GM18867 (cell line): ENCODE data around the gene LCN9.
"Not testable (repeated sequence)": the region's sequence is repeated elsewhere in the genome, so short reads cannot be mapped to it uniquely, and the experiment has no call there.

Experiments used
- ATAC-seq: cut with Tn5 transposase; IDR thresholded peaks from one replicate; pipeline ENCODE4 v1.9.1; 2021; ENCODE audit warnings: mild to moderate bottlenecking, moderate library complexity; ENCODE audit not compliant: unreplicated experiment

LCN9 gene

DNA sequence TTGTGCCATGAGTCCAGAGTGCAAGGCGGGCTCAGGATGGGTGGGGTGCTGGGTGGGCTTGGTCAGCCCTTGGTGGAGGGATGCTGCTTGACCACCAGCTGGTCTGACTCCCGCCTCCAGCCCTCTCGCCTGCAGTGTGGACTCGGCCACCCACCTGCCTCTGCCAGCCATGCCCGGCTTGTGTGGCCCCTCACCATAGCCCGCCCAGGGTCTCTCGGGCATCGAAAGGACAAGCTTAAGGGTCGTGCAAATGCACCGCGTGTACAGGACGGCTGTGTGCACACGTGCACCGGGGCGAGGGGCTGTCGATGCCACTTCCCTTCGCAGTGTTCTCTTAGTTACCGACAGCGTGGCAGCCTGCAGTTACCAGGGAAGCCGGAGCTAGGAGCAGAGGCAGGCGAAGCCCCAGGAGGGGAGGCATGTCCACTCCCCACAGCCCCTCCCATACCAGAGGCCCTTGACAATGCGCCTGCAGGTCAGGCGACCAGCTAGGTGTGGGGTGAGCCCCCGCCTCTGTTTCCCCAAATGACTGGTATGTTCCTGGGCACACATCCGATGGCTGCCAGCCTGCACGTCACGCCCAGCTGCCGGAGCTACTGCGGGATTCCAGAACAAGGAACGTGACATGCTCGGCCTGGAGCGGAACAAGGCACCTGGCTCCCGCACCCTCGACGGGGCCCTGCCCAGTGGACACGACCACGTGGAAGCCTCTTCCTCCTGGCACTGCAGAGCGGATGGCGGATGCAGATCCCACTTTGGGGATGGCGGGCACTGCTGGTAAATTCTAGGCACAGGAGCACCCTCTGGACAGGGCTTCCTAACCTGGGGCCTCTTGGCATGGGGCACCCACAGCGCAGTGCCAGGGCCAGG is 7.8 kb downstream of the LCN9 start:
- no peak for ATAC-seq

DNA sequence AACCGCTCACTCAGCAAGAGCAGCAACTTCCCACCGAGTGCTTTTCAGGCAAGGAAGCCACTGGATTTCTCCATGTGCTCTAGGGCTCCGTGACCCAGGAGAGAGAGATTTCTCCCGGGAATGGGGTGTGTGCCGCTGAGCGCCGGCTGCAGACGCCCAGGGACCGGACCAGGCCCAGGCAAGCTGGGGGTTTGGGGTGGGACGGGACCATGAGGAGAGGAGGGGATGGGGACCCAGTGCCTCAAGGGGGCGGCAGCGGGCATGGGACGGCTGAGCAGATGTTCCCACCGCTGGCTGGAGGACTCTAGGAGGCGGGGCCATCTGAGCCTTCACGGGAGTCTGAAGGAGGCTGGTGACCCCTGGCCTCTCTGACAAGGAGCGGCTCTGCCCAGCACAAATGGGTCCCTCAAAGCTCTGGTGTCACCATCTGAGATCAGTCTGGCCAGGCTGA is 8.5 kb downstream of the LCN9 start:
- no peak for ATAC-seq

DNA sequence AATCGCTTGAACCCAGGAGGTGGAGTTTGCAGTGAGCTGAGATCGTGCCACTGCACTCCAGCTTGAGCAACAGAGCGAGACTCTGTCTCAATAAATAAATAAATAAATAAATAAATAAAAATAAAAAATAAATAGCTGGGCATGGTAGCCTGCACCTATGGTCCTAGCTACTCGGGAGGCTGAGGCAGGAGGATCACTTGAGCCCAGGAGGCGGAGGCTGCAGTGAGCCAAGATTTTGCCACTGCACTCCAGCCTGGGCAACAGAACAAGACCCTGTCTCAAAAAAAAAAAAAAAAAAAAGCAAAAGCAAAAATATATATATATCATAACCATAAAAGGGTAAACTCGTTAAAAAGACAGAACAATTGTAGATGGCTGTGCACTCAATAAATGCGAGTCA is 9.7 kb downstream of the LCN9 start:
- ATAC-seq = not testable (repeated sequence)

DNA sequence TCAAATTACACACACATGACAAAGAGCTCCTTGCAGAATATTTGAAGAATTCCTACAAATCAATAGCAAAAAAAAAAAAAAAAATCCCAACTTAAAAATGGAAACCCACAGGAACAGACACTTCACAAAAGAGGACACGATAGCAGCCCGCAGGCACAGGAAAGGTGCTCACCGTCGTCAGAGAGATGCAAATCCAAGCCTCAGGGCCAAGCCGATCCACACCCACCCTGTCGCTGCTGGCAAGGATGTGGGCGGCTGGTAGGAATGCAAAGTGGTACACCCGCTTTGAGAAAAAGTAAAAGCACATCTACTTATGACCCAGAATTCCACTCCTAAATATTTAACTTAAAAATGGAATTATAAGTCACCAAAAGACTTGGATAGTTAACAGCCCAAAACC is 10.8 kb downstream of the LCN9 start:
- ATAC-seq = no peak

DNA sequence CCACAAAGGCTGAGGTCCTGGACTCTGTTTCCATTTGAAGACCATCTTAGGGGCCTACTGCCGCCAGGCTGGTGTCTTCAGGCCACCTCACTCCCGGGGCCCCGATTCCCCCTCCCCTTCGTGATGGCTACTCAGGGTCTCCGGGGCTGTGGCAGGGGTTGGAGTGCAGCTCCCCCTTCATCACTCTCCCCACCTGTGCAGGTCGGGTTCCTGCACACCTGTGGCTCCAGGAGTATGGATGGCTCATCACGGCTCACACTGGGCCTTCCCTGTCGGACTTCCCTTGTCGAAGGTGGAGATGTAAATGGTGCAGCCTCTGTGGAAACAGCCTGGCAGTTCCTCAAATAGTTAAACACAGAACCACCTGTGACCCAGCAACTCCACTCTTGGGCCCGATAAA is 11.9 kb downstream of the LCN9 start:
- no peak for ATAC-seq

DNA sequence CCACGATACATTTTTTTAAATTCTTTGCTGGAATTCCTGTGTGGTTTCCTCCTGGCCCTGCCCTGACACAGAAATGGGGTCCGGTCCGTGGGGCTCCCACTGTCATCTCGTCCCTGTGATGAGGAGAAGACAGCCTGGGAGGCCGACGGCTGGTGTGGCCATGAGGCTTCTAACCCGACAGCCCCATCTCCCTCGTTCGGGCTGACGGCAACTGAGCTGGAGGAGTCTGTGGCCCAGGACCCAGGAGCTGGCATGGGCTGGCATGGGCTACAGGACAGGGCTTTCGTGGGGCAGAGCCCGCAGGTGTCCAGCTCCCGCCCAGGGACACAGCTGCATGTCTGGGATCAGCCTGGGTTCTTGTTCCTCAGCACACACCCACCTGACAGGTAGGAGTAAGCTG is 13.8 kb downstream of the LCN9 start:
- ATAC-seq = no peak

DNA sequence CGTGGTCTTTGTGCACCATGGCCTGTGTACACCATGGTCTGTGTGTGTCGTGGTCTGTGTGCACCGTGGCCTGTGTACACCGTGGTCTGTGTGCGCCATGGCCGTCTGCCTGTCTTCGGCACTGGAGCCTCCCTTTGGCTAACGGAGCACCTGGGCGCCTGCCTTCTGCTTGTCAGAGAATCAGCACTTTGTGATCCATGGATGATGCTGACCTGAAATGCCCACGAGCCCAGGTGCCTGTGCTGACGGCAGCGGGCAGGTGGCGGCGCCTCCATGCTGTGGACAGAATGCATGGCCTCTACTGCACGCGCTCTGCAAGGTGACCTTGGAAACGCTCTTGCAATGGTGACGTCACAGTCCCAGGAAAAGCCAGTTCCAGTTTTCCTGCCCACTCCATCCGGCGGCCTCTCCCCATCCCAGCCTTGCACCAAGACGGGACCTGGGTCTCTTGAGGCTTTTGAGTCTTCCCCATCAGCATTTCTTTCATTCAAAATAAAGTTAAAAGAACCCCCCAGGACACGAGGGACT is 14.6 kb downstream of the LCN9 start:
- ATAC-seq = no peak

DNA sequence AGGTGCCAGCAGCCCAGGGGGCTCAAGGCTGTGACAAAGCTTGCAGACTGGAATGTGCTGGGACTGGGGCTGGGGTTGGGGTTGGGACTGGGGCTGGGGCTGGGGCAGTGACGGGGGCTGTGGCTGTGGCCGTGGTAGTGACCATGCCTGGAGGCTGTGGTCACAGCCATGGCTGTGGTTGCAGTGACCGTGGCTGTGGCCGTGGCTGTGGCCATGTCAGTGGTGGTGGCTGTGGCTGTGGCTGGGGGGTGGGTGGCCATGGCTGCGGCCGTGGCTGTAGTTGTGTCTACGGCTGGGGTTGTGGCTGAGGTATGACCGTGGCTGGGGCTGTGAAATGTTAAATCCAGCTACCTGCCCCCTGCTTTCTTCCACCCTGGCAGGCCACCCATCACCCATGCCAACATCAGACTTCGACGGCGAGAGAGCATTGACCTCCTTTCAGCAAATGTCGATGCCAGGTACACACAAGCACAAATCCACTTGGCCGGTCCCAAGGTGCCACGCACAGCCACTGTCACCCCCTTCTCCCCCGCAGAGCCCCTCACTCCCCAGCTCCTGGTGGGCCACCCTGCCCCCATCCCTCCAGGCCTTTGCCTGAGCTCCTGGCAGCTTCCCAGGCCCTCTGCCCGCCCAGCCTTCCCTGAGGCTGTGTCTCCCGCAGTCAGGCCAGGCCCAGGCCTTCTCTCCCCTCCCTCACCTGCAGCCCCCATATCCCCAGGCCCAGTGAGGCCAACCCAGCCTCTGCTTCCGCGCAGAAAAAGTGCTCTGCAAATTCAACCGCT is 15.3 kb downstream of the LCN9 start:
- no peak for ATAC-seq

DNA sequence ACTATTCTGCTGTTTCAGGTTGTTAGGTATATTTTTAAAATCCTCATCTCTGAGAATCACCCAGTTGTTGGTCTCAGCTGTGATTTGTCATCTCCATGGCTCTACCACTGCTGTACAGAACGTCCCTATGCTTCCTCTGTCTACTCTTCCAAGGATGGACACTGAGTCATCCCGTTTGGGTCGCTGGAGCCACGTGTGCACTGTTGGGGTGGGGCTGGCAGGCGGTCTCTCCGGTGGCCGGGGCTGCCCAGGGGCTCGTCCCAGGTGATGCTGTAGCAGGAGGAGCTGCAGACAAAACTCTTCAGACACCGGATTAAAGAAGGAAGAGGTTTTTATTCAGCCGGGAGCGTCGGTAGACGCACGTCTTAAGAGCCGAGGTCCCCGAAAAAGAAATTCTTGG is 16.9 kb downstream of the LCN9 start:
- ATAC-seq = no peak

DNA sequence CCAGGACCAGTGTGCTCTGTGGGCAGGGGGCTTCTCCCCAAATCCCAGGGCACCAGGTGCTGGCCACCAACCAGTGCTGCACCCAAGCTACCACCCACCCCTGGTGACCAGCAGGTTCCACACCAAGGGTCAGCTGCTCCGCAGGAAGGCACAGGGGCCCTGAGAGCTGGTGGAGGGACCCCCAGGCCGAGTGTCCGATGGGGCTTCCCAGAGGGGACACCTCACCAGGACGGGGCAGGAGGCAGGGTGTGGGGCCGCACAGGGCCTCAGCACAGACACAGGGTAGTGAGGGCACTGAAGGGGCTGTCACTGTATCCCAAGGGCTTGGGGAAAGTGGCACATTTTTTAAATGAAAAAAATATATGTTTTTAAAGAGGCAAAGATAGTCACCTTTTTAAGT is 18.1 kb downstream of the LCN9 start:
- ATAC-seq = no peak

DNA sequence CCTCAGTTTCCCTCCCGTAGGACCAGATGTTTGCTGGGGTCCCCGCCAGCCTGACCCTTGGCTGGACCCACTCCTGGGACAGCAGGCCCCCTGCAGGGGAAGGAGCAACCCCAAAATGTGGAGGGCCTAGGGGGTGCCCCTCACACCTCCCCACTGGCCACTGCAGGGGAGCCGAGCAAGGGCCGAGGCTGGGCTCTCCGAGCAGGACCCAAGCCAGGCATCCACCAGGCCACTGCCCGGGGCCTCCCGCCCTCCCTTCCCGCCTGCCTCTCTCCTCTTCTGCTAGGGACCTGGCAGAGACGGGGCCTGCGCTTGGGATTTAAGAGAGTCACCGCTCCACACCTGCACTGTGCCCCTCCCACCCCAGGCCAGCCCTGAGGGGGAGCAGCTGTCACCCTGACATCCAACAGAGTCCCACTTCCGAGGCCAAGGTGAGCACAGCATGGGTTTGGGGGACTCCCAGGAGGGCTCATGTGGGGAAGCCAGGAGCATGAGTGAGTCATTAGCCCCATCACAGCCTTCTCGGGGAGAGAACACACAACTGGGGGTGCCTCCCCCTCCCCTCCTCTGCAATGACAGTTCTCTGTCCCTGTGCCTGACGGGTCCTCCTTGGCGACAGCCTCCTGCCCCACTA is 20.4 kb downstream of the LCN9 start:
- ATAC-seq = no peak

DNA sequence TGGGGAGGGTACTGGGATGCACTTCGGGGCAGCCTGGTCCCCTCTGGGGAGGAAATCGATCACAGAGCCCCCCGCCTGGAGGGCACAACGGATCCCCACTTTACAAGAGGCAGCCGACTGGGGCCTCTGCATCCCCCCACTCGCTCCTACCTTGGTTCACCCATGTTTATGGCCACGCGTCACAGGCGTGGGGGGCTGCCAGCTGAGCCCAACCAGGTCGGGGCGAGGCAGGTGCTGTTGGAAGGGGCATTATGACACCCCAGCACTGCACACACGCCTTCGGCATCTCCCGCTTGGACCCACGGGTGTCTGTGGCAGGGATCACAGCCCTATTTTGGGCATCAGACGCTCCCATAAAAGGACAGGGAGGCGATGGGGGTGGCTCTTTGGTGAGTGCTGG is 21.6 kb downstream of the LCN9 start:
- no peak for ATAC-seq

DNA sequence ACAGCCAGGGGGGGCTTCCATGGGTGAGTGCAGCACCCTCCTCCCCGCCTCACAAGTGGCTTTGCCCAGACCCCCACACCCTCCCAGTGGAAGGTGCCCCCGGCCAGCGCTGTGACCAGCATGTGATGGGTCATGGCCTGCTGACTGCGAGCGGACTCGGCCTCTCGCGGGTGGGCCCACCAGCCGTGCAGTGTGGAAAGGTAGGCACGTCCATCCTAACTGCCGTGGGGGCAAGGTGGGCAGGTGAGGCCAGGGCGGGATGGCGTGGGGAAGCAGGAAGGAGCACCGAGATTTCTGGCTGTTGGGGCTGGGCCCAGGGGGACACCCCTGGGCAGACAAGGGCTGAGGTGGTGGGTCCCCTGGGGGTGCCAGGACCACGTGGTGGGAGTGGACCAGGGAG is 24.1 kb downstream of the LCN9 start:
- no peak for ATAC-seq

DNA sequence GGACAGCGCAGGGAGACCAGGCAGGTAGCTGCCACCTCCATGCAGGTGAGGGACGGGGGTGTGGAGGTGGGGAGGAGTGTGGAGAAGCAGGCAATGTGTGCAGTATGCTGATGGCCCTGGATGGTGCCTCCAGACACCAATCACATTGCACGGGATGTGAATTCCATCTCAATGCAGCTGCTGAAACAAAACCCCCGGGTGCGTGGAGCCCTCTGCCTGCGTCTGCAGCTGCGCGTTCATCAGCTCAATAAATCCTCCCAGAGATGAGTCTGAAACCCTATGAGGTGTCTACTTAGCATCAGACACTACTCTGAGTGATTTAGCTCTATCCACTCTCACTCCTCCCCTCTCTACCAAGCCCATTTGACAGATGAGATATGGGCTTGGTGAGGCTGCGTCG is 25.9 kb downstream of the LCN9 start:
- no peak for ATAC-seq

DNA sequence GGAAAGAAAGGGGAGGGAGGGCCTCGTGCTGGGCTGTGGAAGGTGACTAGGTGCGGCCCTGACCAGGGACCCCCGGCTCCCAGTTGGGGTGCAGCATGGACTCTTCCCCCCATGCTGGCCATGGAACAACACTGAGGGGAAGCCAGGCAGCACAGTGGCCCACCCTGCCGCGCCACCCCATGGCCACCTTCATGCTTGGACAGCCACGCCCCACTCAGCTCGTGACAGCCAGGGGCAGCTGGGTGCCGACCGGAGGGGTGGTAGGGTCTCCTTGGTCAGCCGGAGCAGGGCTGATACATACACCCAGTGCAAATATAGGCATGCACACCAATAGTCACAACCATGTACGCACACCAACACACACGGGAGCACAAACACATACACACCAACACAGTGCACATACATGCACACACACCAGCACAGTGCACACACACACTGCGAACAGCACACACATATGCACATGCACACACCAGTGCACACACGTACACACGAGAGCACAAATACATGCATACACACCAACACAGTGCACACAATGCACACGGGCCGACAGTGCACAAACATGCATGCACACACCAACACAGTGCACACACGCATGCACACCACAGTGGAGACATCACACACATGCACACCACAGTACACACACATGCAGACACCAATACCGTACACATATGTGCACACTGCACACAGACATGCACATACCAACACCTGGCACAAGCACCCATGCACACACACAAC is 27.9 kb downstream of the LCN9 start:
- no peak for ATAC-seq

DNA sequence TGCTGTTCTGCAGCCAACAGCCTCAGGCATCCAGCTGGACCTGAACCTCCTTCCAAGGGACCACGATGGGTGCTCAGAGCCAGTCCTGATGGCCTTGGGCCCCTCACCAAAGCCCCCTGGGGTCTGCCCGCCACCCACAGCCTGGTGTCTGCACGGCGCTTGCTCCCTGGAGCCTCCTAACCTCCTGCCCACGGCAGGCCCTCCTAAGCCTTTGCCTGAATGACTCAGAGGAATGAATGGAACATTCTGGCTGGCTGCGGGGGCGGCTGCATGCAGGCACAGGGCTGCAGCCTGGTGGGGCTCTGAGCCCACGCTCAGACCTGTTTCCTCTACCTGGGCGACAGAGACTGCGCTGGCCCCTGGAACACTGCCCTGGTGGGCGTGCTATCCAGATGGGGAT is 29.3 kb downstream of the LCN9 start:
- ATAC-seq = no peak

DNA sequence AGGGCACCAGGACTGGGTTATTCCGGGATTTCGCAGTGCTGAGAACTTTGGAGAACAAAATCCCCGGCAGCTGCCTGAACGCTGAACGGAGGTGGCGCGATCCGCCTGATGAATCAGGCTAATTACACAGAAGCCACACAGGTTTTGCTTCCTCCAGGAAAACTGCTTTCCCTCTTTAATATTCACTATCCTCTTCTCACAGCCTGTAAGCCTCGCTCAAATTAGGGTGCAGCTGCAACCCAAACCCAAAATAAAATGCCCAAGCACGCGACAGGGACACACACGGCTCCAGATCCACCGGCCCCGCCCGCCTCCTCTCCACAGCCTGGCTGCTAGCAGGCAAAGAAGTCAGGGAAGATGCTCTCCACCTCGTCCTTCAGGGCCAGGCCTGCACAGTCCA is 30.2 kb downstream of the LCN9 start:
- no peak for ATAC-seq

DNA sequence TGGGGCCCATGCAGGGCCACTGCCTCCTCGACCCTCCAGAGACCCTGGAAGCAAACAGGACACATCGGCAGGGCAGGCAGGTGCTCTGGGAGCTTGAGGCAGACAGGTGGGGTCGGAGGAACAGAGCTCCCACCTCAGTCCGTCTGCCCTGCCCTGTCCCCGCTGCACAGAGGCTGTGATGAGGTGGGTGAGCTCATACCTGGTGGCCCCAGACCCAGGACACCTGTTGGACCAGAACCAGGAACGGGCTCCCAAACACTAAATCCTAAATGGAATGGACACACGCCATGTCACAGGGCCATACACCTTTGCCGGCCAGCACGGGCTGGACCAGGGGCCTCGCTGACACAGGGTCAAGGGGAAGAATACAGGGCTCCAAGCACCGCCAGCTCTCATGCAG is 30.7 kb downstream of the LCN9 start:
- no peak for ATAC-seq

DNA sequence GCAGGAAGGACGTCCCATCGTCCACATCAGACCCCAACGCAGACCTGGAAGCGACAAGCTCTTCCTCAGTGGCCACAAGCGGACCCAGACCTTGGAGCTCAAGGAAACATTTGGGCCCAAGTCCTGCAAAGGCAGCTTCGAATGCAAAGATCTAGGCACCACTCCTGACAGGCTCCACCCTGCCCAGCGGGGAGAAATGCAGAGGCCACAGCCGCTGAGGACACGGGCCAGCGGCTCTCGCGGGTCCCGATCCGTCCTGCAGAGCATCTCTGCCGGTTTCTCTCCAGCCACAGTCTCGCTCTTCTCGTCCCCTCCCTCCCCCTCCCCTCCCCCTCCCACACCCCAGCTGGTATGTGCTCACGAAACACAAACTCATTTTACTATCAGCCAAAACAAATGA is 31.3 kb downstream of the LCN9 start:
- no peak for ATAC-seq

DNA sequence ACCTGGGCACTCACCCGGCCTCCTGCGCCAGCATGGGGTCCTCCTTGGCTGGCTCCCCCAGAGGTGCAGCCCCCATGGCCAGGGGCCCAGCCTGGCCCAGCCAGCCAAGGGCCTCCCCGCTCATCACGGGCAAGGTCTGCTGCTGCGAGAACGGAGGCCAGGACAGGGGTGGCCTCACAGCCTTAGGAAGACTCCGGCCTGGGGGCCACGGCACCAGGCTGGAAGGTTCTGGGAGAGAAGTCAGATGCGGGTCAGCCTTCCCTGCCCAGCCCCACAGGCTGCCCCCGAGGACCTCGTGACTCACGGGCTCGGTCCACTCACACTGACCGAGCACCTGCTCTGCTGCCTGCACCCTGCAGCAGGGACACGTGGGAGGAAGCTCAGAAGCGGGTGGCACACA is 31.9 kb downstream of the LCN9 start:
- ATAC-seq = no peak

DNA sequence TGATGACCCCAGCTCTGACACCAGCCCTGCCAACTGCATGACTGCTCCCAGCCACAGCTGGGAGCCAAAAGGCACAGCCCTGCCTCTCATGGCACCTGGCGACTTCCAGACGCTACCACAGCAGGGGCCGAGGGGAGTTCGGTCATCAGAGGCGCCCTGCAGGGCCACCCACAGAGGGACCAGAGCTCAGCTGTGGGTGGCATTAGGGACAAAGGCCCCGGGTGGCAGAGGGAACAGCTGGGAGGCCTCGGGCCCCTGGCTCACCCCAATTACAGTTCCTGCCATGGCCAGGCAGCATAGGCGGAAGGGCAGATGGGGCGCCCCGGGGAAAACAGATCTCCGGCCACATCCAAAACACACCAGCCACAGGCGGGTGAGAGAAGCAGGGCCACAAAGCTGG is 32.5 kb downstream of the LCN9 start:
- no peak for ATAC-seq
